ENCODE measurements around the gene CEP295NL.

Gene CEP295NL

DNA sequence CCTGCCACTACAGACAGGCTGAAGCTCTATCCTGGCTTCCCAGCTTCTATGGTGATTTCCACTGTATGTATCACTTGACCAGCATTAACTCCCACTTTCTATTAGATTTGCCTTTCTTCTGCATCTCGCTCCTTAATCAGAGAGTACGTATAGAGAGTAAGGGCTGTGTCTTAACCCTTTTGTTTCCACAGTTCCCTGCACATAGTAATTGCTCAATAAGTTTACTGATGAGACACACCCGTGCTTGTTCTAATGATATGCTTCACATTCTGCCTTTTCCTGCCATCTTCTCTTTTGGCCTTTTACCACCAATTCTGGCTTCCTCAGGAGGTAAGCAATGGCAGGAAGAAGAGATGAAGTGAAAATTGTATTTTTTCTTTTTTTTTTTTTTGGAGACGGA is 41.8 kb downstream of the CEP295NL start:
- DNase-seq: no peak

GRCh38 chr17:78859051-78859450 is 44.0 kb downstream of the CEP295NL start:
- DNase-seq: no peak

DNA sequence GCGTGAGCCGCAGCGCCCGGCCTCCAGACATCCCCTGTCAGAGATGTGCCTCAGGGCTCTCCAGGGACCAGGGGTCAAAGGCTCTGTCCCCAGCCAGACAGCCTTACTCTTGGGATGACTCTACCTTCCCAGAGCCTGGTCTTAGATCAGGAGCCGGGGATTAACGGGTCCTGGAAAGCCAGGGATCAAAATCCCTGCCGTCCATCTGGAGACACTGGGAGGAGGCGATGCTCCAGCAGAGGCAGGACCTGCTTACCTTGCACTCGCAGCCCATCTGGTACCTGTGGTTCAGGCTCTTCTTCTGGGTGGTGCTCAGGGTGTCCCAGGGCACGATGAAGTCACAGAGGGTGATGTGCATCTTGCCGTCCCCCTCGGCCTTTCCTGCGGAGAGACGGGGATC is 45.7 kb downstream of the CEP295NL start:
- DNase-seq: no peak

DNA sequence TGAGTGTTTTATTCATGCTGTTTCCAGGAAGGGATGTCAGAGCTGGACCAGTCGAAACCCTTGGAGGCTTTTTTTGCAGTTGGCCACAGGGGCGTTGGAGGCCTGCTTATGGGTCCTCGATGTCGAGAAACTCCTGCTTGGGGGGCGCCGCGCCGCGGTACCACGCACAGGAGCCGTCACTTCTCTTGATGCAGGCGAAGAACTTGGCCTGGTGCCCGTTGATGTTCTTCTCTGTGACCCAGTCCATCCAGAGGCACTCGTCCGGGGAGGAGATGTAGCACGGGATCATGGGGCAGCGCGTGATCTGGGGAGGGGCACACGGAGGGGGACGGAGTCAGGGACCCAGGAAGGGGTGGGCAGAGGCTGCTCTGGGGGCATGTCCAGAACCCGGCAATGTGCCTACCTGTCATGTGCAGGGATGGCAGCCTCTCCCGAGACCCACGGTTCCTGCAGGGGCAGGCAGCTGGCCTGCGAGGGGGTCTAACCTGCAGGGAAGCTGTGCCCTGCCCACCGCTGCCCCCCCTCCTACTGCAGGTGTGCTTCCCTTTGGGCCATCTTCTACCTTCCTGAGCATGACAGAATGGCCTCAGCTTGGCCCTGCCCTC is 47.3 kb downstream of the CEP295NL start:
- DNase-seq: no peak

GRCh38 chr17:78854508-78854907 is 48.5 kb downstream of the CEP295NL start:
- DNase-seq: no peak

GRCh38 chr17:78853926-78854394 is 49.0 kb downstream of the CEP295NL start:
- DNase-seq: peak; percentile 73

DNA sequence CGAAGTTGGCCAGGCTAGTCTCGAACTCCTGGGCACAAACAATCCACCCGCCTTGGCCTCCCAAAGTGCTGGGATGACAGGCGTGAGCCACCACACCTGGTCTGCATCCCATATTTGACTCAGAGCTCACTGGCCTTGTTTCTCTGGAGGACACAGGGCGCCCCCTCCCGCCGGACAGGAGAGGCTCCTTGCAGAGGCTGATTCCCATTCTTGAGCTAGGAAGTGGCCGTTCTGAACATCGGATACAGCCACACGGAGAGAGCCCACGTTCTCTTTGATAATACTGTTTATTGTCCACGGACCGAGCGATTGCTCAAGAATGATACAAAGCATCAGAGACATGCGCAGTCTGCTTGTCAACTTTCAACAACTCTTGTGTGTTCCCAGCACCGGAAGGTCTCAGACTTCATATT is 50.3 kb downstream of the CEP295NL start:
- DNase-seq: no peak

GRCh38 chr17:78849026-78849425 is 54.0 kb downstream of the CEP295NL start:
- no peak for DNase-seq

- no peak for DNase-seq
Measured at GRCh38 chr17:78847052-78847451, 55.9 kb downstream of the CEP295NL start.

DNA sequence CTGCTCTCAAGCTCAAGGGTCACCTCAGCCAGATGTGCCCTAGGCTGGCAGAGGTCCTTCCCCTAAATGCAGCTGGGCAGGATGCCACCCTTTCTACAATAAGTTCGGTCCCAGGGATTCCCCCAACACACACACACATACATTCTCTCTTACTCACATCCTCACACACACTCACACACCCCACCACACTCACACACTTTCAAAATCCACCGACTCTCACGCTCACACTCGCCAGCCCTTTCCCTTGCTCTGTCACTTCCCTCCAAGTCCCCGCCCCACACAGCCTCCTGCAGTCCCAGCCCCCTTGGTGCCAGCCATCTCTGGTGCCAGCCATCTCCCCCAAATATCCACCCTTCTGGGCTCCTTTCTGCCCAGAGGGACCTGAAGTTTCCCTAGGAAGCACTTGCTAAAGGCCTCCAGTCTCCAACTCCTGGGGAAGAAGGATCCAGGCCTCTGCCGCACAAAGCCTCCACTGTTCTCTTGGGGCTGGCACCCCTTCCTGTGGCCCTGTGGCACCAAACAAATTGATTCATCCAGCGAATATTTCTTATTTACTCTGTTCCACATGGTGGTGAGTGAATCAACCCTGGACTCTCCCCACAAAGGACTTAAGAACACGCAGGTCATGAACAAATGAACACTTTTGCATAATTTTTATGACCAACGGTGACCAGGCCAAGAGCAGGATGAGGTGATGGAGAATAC is 58.5 kb downstream of the CEP295NL start:
- DNase-seq: no peak

- peak; percentile 78 for DNase-seq
Measured at GRCh38 chr17:78842881-78843565, 60.0 kb downstream of the CEP295NL start.

DNA sequence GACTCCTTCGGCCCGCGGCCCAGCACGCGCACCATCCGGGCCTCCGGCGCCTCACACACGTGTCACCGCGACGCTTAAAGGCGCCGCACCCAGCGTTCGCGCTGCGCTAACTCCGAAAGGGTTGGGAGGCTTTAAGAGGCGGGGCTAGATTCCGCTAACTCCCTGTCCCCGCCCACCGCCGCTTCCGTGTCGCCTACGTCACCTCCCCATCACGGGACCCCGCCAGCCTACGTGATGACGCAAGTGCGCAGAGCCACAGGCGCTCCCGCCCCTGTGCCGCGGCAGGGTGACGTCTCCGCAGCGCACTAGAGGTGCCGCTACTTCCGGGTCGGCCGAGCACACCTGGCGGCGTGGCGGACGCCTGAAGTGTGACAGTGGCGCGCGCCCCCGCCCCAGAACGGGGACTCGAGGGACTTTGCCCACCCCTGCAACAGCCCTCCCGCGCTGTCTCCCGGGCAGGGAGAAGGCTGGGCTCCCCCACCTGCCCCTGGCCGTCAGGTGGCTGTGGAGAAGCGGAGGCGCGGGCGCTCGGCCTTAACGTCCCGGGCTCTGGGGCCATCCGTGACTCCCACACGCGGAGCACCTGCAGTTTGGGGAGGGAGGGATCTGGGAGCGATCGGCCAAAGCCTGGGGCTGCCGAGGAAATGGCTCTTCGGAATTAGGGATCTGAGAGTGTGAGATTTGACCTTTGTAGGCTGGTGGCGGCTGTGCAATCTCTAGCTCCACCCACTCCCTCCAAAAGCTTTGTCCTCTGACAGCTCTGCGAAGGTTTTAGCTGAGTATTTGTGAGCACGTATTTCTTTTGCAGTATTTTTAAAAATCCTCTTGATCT is 62.0 kb downstream of the CEP295NL start, which contains the start of gene USP36:
USP36 (minus strand) TSS at position 35 of the 832 bp plus-strand sequence. CDS start 4,451 bp downstream, outside the sequence.
- peak; percentile 99 for DNase-seq
